NCI-H2081 treated with DMSO at 0.1 percent for 48 hours (cell line): Measurements from ENCODE around the gene RBBP8.
"Not testable (repeated sequence)": the region's sequence is repeated elsewhere in the genome, so short reads cannot be mapped to it uniquely, and the experiment has no call there.

Experiments
- DNase-seq: peaks from one replicate; lab custom pipeline; 2025; lab: John Stamatoyannopoulos, UW

RBBP8 gene

GRCh38 chr18:22933206-22933965 is at the start of gene RBBP8:
Gene RBBP8 (plus strand): TSS chr18:22933328. CDS start chr18:22936852, 3,524 bp downstream.
- DNase-seq: peak; percentile 32

- DNase-seq: no peak
Observed at GRCh38 chr18:22883827-22884226, 49.3 kb upstream of the RBBP8 start.

- DNase-seq: not testable (repeated sequence)
Observed at GRCh38 chr18:22885694-22886093, 47.4 kb upstream of the RBBP8 start.

- DNase-seq: no peak
Observed at GRCh38 chr18:22899421-22899820, 33.7 kb upstream of the RBBP8 start.

GRCh38 chr18:22900558-22901238 is 32.4 kb upstream of the RBBP8 start:
- DNase-seq: no peak

- DNase-seq: no peak
Observed at GRCh38 chr18:22902093-22902492, 31.0 kb upstream of the RBBP8 start.

GRCh38 chr18:22903248-22903647 is 29.9 kb upstream of the RBBP8 start:
- not testable (repeated sequence) for DNase-seq

- DNase-seq: no peak
Observed at GRCh38 chr18:22912149-22912548, 21.0 kb upstream of the RBBP8 start.

- no peak for DNase-seq
Observed at GRCh38 chr18:22912835-22913234, 20.3 kb upstream of the RBBP8 start.

- DNase-seq: no peak
Observed at GRCh38 chr18:22913861-22914260, 19.3 kb upstream of the RBBP8 start.

- DNase-seq: no peak
Observed at GRCh38 chr18:22914633-22915032, 18.5 kb upstream of the RBBP8 start.

GRCh38 chr18:22915337-22915736 is 17.8 kb upstream of the RBBP8 start:
- DNase-seq: no peak

- DNase-seq: no peak
Observed at GRCh38 chr18:22921772-22922171, 11.4 kb upstream of the RBBP8 start.

- DNase-seq: no peak
Observed at GRCh38 chr18:22924589-22924988, 8.5 kb upstream of the RBBP8 start.

GRCh38 chr18:22926454-22926853 is 6.7 kb upstream of the RBBP8 start:
- DNase-seq: no peak

- DNase-seq: no peak
Observed at GRCh38 chr18:22928339-22928738, 4.8 kb upstream of the RBBP8 start.

GRCh38 chr18:22930089-22930713 is 2.9 kb upstream of the RBBP8 start:
- DNase-seq: no peak

GRCh38 chr18:22932885-22933205 is 283 bp upstream of the RBBP8 start:
- no peak for DNase-seq

GRCh38 chr18:22933966-22934423 is 867 bp downstream of the RBBP8 start:
- DNase-seq: no peak

GRCh38 chr18:22934789-22935188 is 1.7 kb downstream of the RBBP8 start:
- no peak for DNase-seq

GRCh38 chr18:22935431-22935830 is 2.3 kb downstream of the RBBP8 start:
- no peak for DNase-seq

- no peak for DNase-seq
Observed at GRCh38 chr18:22936515-22936914, 3.4 kb downstream of the RBBP8 start.

GRCh38 chr18:22939649-22940048 is 6.5 kb downstream of the RBBP8 start:
- no peak for DNase-seq
